Measurements from ENCODE around the gene MAN2A2.

DNA sequence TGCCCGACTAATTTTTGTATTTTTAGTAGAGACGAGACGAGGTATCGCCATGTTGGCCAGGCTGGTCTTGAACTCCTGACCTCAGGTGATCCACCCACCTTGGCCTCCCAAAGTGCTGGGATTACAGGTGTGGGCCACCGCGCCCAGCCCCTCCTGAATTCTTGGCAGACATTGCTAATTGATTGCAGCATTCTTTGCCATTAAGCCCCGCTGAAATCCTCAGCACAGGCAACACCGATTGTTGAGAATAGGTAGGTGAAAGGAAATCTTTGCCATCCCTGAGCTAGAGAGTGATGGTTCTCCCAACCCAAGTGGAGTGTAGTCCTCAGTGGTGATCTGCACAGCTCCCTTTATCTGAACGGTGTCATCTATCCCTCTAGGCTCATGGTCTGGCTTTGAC, 1.6 kb downstream of the MAN2A2 start:
- no peak for TF ChIP-seq SP1 (CRISPR knock-in tag; conservative IDR thresholded peaks at IDR 0.05)
- no peak for TF ChIP-seq ZNF121 (CRISPR knock-in tag; IDR thresholded peaks at IDR 0.05)
- TF ChIP-seq CTCF (IDR thresholded peaks at IDR 0.05) = no peak
- no peak for TF ChIP-seq RELA (CRISPR knock-in tag; IDR thresholded peaks at IDR 0.05; ENCODE audit: borderline replicate concordance)
- TF ChIP-seq ELF4 (CRISPR knock-in tag; IDR thresholded peaks at IDR 0.05; ENCODE audit: low read depth) = no peak
- TF ChIP-seq MXD4 (CRISPR knock-in tag; IDR thresholded peaks at IDR 0.05; ENCODE audit: borderline replicate concordance) = no peak
- TF ChIP-seq ZNF425 (CRISPR knock-in tag; conservative IDR thresholded peaks at IDR 0.05) = no peak
- TF ChIP-seq FOXP4 (CRISPR knock-in tag; IDR thresholded peaks at IDR 0.05) = no peak
- TF ChIP-seq ATF2 (CRISPR knock-in tag; IDR thresholded peaks at IDR 0.05; ENCODE audit: borderline replicate concordance, low read depth) = no peak

All from WTC11 (cell line).